HG03135 (cell line): Measurements from ENCODE around the gene MYRIP.
"Not testable (repeated sequence)": the region's sequence is repeated elsewhere in the genome, so short reads cannot be mapped to it uniquely, and the experiment has no call there.

Source experiments
- ATAC-seq: cut with Tn5 transposase; IDR thresholded peaks from one replicate; pipeline ENCODE4 v1.9.1; 2021; ENCODE audit warnings: mild to moderate bottlenecking, moderate library complexity; ENCODE audit not compliant: unreplicated experiment

The MYRIP gene

GRCh38 chr3:39809181-39809994 lies at the start of gene MYRIP:
TSS of gene MYRIP (plus strand) at chr3:39809609. CDS start at chr3:39900817, 91,208 bp downstream.
- ATAC-seq, result peak; percentile 75

- no peak for ATAC-seq
These were observed 49.1 kb upstream of the MYRIP start for GRCh38 chr3:39760325-39760724.

GRCh38 chr3:39762537-39763070 lies 46.8 kb upstream of the MYRIP start:
- ATAC-seq, result no peak

GRCh38 chr3:39763390-39763789 lies 46.0 kb upstream of the MYRIP start:
- no peak for ATAC-seq

DNA sequence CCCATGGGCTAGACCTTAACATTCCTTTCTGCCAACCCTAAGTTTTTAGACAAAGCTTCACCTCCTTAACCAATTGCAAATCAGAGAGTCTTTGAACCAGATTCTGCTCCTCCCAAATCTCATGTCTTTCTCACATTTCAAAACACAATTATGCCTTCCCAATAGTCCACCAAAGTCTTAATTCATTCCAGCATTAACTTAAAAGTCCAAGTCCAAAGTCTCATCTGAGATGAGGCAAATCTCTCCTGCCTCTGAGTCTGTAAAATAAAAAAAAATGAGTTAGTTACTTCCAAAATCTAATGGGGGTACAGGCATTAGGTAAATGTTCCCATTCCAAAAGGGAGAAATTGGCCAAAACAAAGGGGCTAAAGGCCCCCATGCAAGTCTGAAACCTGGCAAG lies 43.8 kb upstream of the MYRIP start:
- ATAC-seq, result no peak

GRCh38 chr3:39766433-39766832 lies 43.0 kb upstream of the MYRIP start:
- no peak for ATAC-seq

- ATAC-seq, result not testable (repeated sequence)
These were observed 42.5 kb upstream of the MYRIP start for GRCh38 chr3:39766909-39767308.

- not testable (repeated sequence) for ATAC-seq
These were observed 31.2 kb upstream of the MYRIP start for GRCh38 chr3:39778168-39778567.

- ATAC-seq, result no peak
These were observed 29.7 kb upstream of the MYRIP start for GRCh38 chr3:39779511-39780230.

GRCh38 chr3:39780352-39780751 lies 29.1 kb upstream of the MYRIP start:
- no peak for ATAC-seq

GRCh38 chr3:39781025-39781424 lies 28.4 kb upstream of the MYRIP start:
- no peak for ATAC-seq

DNA sequence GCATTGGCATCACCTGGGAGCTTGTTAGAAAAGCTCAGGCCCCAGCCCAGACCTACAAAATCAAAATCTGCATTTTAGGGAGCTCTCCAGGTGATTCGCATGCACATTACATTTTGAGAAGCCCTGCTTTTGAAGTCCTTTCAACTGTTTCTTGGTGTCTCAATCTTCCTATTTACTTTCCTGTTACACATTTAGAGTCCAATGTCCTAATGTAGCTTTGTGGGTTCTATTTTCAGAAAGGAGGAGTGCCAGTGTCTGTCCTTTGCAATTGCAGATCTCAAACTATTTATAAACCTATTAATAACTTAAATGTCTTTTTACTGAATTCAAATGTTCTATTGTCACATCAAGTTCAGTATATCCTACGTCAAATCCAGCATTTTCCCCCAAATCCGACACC lies 27.8 kb upstream of the MYRIP start:
- ATAC-seq, result no peak

GRCh38 chr3:39783680-39784079 lies 25.7 kb upstream of the MYRIP start:
- ATAC-seq, result no peak

DNA sequence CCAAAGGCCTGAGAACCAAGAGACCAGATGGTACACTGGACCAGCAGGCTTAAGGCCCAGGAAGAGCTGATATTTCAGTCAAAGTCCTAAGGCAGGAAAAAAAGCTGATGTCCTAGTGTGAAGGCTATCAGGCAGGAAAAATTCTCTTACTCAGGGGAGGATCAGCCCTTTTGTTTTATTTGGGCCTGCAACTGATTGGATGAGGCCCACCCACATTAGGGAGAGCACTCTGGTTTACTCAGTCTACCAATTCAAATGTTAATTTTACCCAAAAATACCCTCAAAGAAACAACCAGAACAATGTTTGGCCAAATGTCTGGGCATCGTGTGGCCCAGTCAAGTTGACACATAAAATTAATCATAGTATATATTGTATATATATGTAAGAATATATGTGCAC lies 24.5 kb upstream of the MYRIP start:
- no peak for ATAC-seq

DNA sequence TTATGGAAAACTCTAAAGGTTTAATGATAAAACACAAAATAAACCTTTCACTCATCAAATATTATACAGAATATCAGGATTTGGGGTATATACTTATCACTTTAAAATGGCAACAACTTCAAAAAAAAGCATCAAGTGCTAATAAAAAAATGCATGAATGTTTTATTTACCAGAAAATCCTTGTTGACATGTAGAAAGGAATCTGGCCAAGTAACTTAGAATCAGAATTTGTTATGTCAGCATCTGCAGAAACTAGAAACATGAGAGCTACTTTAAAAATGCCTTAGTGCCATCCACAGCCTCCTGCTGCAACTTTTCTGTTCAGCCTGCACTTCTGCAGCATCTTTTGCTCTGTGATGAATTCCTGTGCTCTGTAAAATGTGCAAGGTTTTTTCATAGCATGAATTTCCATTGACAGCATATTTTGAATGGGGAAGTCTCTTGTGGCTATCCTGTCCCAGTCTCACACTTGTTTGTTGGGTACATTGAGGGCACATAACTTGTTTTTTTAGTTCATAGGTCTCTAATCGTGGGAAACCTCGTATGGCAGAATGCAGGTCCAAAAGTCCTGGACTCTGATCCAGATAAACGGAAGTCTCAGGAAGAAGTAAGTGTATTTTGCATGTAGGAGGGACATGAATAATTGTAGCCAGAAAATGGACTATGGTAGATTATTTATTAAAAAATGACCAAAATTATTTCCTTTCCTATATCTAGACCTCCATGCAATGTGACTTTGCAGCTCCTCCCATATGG lies 21.1 kb upstream of the MYRIP start:
- no peak for ATAC-seq

DNA sequence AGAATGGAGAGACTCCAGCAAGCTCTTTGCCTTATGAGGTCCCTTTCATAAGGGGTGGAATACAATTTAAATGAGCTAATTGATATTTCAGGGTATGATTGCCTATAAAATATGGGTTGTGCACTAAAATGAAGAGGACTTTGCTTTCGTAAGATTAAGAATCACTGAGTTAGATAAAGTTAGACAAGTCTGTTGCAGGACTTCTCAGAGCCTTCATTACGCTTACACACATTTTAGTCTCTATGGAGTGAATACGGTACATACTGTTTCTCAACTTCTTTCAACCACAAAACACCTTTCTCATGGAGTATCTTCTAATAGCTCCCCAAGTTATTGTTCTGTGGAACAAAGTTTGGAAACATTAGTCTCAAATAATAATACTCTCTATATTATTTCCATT lies 17.8 kb upstream of the MYRIP start:
- no peak for ATAC-seq

DNA sequence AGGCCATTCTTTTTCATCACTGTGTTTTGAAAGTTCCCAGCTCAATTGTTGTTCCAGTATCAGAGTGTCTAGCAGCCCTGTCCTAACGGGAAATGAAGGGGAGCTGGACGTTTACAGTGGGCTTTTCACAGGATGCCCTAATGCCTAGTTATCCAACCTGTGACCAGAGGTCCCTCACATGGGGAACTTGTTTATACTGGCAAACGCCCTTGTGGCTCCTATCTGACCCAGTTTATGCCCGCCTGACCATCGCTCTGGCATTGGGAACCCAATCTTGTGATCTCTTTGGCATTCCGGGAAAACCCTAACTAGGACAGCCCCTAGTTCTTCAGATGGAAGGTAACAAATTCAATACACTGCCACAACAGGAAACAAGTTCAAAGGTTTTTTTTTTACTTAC lies 14.5 kb upstream of the MYRIP start:
- ATAC-seq, result no peak

DNA sequence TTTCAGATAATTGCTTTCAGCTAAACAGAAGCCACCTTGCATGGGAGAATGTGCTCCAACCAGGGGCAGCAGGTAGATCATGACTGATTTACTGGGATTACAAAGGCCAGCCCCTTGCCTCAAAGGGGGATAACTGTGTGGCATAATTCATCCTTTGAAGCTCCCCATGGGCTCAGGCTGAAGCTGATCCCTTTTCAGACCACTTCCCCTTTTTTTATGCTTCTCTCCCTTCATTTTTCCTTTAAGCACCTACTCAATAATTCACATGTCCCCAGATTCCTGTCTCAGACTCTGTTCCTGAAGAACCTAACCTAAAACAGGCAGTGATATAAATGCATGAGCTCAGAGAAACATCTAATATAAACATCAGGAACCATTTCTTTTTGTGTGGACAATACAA lies 8.2 kb upstream of the MYRIP start:
- ATAC-seq, result no peak

DNA sequence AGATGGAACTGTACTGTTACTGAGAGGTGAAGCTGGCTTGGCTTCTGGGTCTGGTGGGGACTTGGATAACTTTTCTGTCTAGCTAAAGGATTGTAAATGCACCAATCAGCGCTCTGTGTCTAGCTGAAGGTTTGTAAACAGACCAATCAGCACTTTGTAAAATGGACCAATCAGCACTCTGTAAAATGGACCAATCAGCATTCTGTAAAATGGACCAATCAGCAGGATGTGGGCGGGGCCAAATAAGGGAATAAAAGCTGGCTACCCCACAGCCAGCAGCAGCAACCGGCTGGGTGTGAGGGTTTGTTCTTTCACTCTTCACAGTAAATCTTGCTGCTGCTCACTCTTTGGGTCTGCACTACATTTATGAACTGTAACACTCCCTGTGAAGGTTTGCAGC lies 6.9 kb upstream of the MYRIP start:
- ATAC-seq, result not testable (repeated sequence)

DNA sequence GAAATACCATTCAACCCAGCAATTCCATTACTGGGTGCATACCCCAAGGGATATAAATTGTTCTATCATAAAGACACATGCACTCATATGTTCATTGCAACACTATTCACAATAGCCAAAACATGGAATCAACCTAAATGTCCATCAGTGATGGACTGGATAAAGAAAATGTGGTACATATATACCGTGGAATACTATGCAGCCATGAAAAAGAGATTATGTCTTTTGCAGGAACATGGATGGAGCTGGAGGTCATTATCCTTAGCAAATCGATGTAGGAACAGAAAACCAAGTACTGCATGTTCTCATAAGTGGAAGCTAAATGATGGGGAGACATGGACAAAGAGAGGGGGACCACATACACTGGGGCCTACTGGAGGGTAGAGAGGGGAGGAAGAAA lies 5.5 kb upstream of the MYRIP start:
- no peak for ATAC-seq

- ATAC-seq, result no peak
These were observed 4.5 kb upstream of the MYRIP start for GRCh38 chr3:39804951-39805350.
